Measurements from ENCODE around the gene ZNF558. TPM values are rescaled to one million over a fixed set of nuclear protein-coding genes. Genes with fewer than 3 reads are reported as not detected.
"Not testable (repeated sequence)": the region's sequence is repeated elsewhere in the genome, so short reads cannot be mapped to it uniquely, and the experiment has no call there.

The ZNF558 gene
- polyA plus RNA-seq, 3 donors = 8.7 to 13.4 (median 11.8) TPM

- no peak overlapping the region for H3K27ac ChIP-seq (ENCODE audit: low read depth, low read length)
- WGBS, 3 donors = 97 to 100% (median 99%) methylated on average over 3 of the region's 3 CpGs
Observed at GRCh38 chr19:8814176-8814575, 17.9 kb downstream of the ZNF558 start.

GRCh38 chr19:8811315-8812172 lies 20.6 kb downstream of the ZNF558 start:
- no peak overlapping the region for H3K27ac ChIP-seq (ENCODE audit: low read depth, low read length)
- WGBS, 3 donors = 97 to 98% (median 98%) methylated on average over 10 of the region's 10 CpGs

GRCh38 chr19:8806661-8807060 lies 25.4 kb downstream of the ZNF558 start:
- 100% methylated on average over 1 of the region's 1 CpG; no CpG with 5 or more reads in 1 of the 3 donors for WGBS, 3 donors
- no peak overlapping the region for H3K27ac ChIP-seq (ENCODE audit: low read depth, low read length)

GRCh38 chr19:8794823-8795222 lies 37.3 kb downstream of the ZNF558 start:
- WGBS, 3 donors = 37 to 64% (median 63%) methylated on average over 1 of the region's 1 CpG
- H3K27ac ChIP-seq (ENCODE audit: low read depth, low read length) = no peak overlapping the region

- WGBS, 3 donors = 76 to 87% methylated on average over 4 to 5 of the region's 12 CpGs; no CpG with 5 or more reads in 1 of the 3 donors
- not testable (repeated sequence) for H3K27ac ChIP-seq (ENCODE audit: low read depth, low read length)
Observed at GRCh38 chr19:8773587-8773986, 58.5 kb downstream of the ZNF558 start.

GRCh38 chr19:8769265-8769664 lies 62.8 kb downstream of the ZNF558 start:
- WGBS, 3 donors = 75 to 91% (median 83%) methylated on average over 3 of the region's 8 CpGs
- not testable (repeated sequence) for H3K27ac ChIP-seq (ENCODE audit: low read depth, low read length)

GRCh38 chr19:8767257-8767656 lies 64.8 kb downstream of the ZNF558 start:
- H3K27ac ChIP-seq (ENCODE audit: low read depth, low read length) = not testable (repeated sequence)
- 78 to 82% methylated on average over 5 of the region's 11 CpGs; no CpG with 5 or more reads in 1 of the 3 donors for WGBS, 3 donors

Other genes with a start within 250 kb of the ZNF558 start
- 10 to 100 TPM; 11.0 to 29.6 (median 21.5) TPM for gene ADAMTS10, start 221.6 kb downstream of the ZNF558 start, polyA plus RNA-seq
- gene NFILZ, start 201.7 kb downstream of the ZNF558 start, polyA plus RNA-seq = not detected
- not detected for gene ACTL9, start 133.5 kb downstream of the ZNF558 start, polyA plus RNA-seq
- gene OR2Z1, start 110.7 kb downstream of the ZNF558 start, polyA plus RNA-seq = not detected
- gene MBD3L1, start 73 bp upstream of the ZNF558 start, polyA plus RNA-seq = under 1 TPM in 2 of 3 donors, not detected in 1; 0.17 to 0.67 TPM
- gene MUC16, start 178.1 kb upstream of the ZNF558 start, polyA plus RNA-seq = 1 to 10 TPM in 1 of 3 donors, under 1 TPM in 2; 0.03 to 3.3 (median 0.90) TPM